ENCODE measurements around the gene NCL. TPM values are rescaled to one million over a fixed set of nuclear protein-coding genes. Genes with fewer than 3 reads are reported as not detected.

Gene NCL
- polyA plus RNA-seq, 1 of the 3 experiments (the other 2 are of a cell fraction): 256 TPM

DNA sequence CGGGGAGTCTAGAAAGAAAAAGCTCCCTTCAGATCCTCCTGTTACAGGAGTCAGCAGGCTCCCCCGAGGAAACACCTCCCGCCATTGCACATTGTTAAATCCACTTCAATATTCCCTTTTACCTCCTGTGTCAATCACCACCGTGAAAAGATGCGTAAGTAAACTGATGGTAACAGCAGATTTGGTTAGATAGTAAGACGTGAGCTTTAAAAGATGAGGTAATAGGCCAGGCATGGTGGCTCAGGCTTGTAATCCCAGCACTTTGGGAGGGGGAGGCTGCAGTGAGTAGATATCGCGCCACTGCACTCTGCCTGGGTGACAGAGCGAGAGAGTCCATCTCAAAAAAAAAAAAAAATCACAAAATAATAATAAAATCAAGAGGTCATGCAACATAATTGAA lies 15.2 kb upstream of the NCL start:
- no peak overlapping the region for H3K9ac ChIP-seq
- no peak overlapping the region for H2AFZ ChIP-seq (ENCODE audit: low read depth)
- ChIA-PET CTCF (interaction anchor here (0.8 to 1.2 kb wide), 3 partner anchors 13 to 122 kb away, joined by 3 to 5 read pairs (median 4); no protein-coding TSS in a partner anchor), POLR2A (no interaction called here)
- H4K20me1 ChIP-seq (ENCODE audit: insufficient read depth): no peaks in the 10 kb centered on the region
- WGBS (ENCODE audit: low lambda C conversion rate): 93% methylated on average over 9 of the region's 9 CpGs
- H3F3A ChIP-seq (replicated peaks; ENCODE audit: insufficient read depth): no peaks in the 10 kb centered on the region
- H3K4me3 ChIP-seq (ENCODE audit: low read depth in 2 of 2, low read length in 1 of 2): no peak overlapping the region
- H3K4me2 ChIP-seq: no peak overlapping the region
- no peaks in the 10 kb centered on the region for H3K27me3 ChIP-seq (ENCODE audit: insufficient read depth)
- TF ChIP-seq, protein P1, sequence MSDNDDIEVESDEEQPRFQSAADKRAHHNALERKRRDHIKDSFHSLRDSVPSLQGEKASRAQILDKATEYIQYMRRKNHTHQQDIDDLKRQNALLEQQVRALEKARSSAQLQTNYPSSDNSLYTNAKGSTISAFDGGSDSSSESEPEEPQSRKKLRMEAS (IDR thresholded peaks at IDR 0.05; ENCODE audit: low read depth): no peak
- TF ChIP-seq EP300 (IDR thresholded peaks at IDR 0.05; ENCODE audit: borderline replicate concordance in 1 of 2, low read depth in 1 of 2, low read length in 1 of 2) (no peak), GATA2 (CRISPR knock-in tag; IDR thresholded peaks at IDR 0.05) (no peak), NFIC (IDR thresholded peaks at IDR 0.05; ENCODE audit: borderline replicate concordance) (no peak), SMC3 (IDR thresholded peaks at IDR 0.05; ENCODE audit: low read depth, low read length) (no peak), YY1 (IDR thresholded peaks at IDR 0.05; ENCODE audit: low read depth) (no peak), MEF2A (IDR thresholded peaks at IDR 0.05; ENCODE audit: borderline replicate concordance, low read depth) (no peak), POLR2AphosphoS5 (IDR thresholded peaks at IDR 0.05; ENCODE audit: low read depth, low read length) (no peak), RCOR1 (IDR thresholded peaks at IDR 0.05; ENCODE audit: low read length) (no peak), RAD21 (IDR thresholded peaks at IDR 0.05; ENCODE audit: low read length) (no peak)
- TF ChIP-seq, protein P2, sequence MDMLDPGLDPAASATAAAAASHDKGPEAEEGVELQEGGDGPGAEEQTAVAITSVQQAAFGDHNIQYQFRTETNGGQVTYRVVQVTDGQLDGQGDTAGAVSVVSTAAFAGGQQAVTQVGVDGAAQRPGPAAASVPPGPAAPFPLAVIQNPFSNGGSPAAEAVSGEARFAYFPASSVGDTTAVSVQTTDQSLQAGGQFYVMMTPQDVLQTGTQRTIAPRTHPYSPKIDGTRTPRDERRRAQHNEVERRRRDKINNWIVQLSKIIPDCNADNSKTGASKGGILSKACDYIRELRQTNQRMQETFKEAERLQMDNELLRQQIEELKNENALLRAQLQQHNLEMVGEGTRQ (IDR thresholded peaks at IDR 0.05; ENCODE audit: borderline replicate concordance, low read depth, low read length): no peak
- TF ChIP-seq, protein P3, sequence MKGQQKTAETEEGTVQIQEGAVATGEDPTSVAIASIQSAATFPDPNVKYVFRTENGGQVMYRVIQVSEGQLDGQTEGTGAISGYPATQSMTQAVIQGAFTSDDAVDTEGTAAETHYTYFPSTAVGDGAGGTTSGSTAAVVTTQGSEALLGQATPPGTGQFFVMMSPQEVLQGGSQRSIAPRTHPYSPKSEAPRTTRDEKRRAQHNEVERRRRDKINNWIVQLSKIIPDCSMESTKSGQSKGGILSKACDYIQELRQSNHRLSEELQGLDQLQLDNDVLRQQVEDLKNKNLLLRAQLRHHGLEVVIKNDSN (IDR thresholded peaks at IDR 0.05; ENCODE audit: borderline replicate concordance, low read depth): no peak
- TF ChIP-seq, protein P4, sequence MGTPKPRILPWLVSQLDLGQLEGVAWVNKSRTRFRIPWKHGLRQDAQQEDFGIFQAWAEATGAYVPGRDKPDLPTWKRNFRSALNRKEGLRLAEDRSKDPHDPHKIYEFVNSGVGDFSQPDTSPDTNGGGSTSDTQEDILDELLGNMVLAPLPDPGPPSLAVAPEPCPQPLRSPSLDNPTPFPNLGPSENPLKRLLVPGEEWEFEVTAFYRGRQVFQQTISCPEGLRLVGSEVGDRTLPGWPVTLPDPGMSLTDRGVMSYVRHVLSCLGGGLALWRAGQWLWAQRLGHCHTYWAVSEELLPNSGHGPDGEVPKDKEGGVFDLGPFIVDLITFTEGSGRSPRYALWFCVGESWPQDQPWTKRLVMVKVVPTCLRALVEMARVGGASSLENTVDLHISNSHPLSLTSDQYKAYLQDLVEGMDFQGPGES (IDR thresholded peaks at IDR 0.05; ENCODE audit: low read depth, low read length): no peak
- DNase-seq: no peak
- H3K4me1 ChIP-seq (ENCODE audit: control insufficient read depth in 1 of 2, insufficient read depth in 2 of 2, low read depth in 1 of 2, low read length in 1 of 2): no peaks in the 10 kb centered on the region; a peak in 1 of 4 replicates
- no peaks in the 10 kb centered on the region for H3K9me3 ChIP-seq
- no peaks in the 10 kb centered on the region for H3K36me3 ChIP-seq (replicated peaks in 1 of 2; ENCODE audit: control insufficient read depth in 1 of 2, insufficient read depth in 2 of 2, low read length in 1 of 2)
- H3K79me2 ChIP-seq (ENCODE audit: insufficient read depth): no peaks in the 10 kb centered on the region
- H3K9me2 ChIP-seq: no peaks in the 10 kb centered on the region
- no peak overlapping the region for H3K27ac ChIP-seq (ENCODE audit: low read depth in 2 of 2, low read length in 1 of 2)

DNA sequence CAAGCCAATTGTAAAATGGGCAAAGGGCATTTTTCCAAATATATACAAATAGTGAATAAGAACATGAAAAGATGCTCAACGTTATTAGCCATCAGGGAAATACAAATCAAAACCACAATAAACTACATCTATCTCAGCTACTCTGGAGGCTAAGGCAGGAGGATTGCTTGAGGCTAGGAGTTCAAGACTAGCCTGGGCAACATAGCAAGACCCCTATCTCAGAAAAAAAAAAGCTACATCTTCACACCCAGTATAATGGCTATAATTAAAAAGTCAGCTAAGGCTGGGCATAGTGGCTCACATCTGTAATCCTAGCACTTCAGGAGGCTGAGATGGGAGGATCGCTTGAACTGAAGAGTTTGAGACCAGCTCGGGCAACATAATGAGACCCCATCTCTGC lies 12.6 kb upstream of the NCL start:
- DNase-seq: no peak
- Histone ChIP-seq H3K4me3 (ENCODE audit: low read depth in 2 of 2, low read length in 1 of 2) (no peak overlapping the region), H4K20me1 (ENCODE audit: insufficient read depth) (no peaks in the 10 kb centered on the region), H3K4me2 (no peak overlapping the region), H3K79me2 (ENCODE audit: insufficient read depth) (no peaks in the 10 kb centered on the region), H3K4me1 (ENCODE audit: control insufficient read depth in 1 of 2, insufficient read depth in 2 of 2, low read depth in 1 of 2, low read length in 1 of 2) (no peaks in the 10 kb centered on the region), H3K27ac (ENCODE audit: low read depth in 2 of 2, low read length in 1 of 2) (no peak overlapping the region), H3K36me3 (replicated peaks in 1 of 2; ENCODE audit: control insufficient read depth in 1 of 2, insufficient read depth in 2 of 2, low read length in 1 of 2) (no peaks in the 10 kb centered on the region), H3F3A (replicated peaks; ENCODE audit: insufficient read depth) (no peaks in the 10 kb centered on the region), H3K9ac (no peak overlapping the region), H3K9me2 (no peaks in the 10 kb centered on the region), H2AFZ (ENCODE audit: low read depth) (no peak overlapping the region), H3K27me3 (ENCODE audit: insufficient read depth) (no peaks in the 10 kb centered on the region), H3K9me3 (no peaks in the 10 kb centered on the region)
- CTCF ChIA-PET: interaction anchor here (0.7 to 1.8 kb wide), 3 partner anchors 25 to 250 kb away, joined by 4 to 10 read pairs (median 4); no protein-coding TSS in a partner anchor
- POLR2A ChIA-PET: interaction anchor here (3.3 kb wide), 1 partner anchor 12 kb away, joined by 9 read pairs; the partner anchor contains the start of gene NCL
- 77% methylated on average over 3 of the region's 3 CpGs for WGBS (ENCODE audit: low lambda C conversion rate)
- no peak for TF ChIP-seq TCF12 (IDR thresholded peaks at IDR 0.05)
- TF ChIP-seq RCOR1 (IDR thresholded peaks at IDR 0.05; ENCODE audit: low read length): no peak
- TF ChIP-seq FOSL2 (IDR thresholded peaks at IDR 0.05; ENCODE audit: borderline replicate concordance, low read depth): no peak
- no peak for TF ChIP-seq TAF1 (IDR thresholded peaks at IDR 0.05; ENCODE audit: borderline replicate concordance, low read depth, low read length)
- TF ChIP-seq, protein P5, sequence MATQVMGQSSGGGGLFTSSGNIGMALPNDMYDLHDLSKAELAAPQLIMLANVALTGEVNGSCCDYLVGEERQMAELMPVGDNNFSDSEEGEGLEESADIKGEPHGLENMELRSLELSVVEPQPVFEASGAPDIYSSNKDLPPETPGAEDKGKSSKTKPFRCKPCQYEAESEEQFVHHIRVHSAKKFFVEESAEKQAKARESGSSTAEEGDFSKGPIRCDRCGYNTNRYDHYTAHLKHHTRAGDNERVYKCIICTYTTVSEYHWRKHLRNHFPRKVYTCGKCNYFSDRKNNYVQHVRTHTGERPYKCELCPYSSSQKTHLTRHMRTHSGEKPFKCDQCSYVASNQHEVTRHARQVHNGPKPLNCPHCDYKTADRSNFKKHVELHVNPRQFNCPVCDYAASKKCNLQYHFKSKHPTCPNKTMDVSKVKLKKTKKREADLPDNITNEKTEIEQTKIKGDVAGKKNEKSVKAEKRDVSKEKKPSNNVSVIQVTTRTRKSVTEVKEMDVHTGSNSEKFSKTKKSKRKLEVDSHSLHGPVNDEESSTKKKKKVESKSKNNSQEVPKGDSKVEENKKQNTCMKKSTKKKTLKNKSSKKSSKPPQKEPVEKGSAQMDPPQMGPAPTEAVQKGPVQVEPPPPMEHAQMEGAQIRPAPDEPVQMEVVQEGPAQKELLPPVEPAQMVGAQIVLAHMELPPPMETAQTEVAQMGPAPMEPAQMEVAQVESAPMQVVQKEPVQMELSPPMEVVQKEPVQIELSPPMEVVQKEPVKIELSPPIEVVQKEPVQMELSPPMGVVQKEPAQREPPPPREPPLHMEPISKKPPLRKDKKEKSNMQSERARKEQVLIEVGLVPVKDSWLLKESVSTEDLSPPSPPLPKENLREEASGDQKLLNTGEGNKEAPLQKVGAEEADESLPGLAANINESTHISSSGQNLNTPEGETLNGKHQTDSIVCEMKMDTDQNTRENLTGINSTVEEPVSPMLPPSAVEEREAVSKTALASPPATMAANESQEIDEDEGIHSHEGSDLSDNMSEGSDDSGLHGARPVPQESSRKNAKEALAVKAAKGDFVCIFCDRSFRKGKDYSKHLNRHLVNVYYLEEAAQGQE (IDR thresholded peaks at IDR 0.05; ENCODE audit: low read depth, low read length): no peak
- no peak for TF ChIP-seq SIN3A (IDR thresholded peaks at IDR 0.05; ENCODE audit: borderline replicate concordance, low read depth, low read length)
- no peak for TF ChIP-seq YY1 (IDR thresholded peaks at IDR 0.05; ENCODE audit: low read depth)
- TF ChIP-seq, protein P2 (IDR thresholded peaks at IDR 0.05; ENCODE audit: borderline replicate concordance, low read depth, low read length): no peak
- no peak for TF ChIP-seq RXRA (IDR thresholded peaks at IDR 0.05; ENCODE audit: borderline replicate concordance, low read depth)
- TF ChIP-seq, protein P3 (IDR thresholded peaks at IDR 0.05; ENCODE audit: borderline replicate concordance, low read depth): no peak
